Endothelial cell of umbilical vein (primary cell): ENCODE data around the gene BAG5. TPM values are rescaled to one million over a fixed set of nuclear protein-coding genes. Genes with fewer than 3 reads are reported as not detected.

Experiments
- BruUV-seq: library from RNA; stranded (reverse); fragments of 400-500 nt; replicated peaks from 2 replicates; lab custom pipeline; 2021; lab: Mats Ljungman, UMichigan
- CTCF ChIA-PET: fragments of 300-600, 350-600 bp; sonication (Branson Sonifier 250); formaldehyde crosslinking; loops from one replicate; lab custom pipeline; 2021; ENCODE audit warnings: antibody characterized with exemption, inconsistent platforms; lab: Charles Lee
- POLR2A ChIA-PET: fragments of 300-600, 350-600 bp; sonication (Branson Sonifier 250); formaldehyde crosslinking; loops from one replicate; lab custom pipeline; 2021; ENCODE audit warnings: antibody characterized with exemption, inconsistent platforms; lab: Charles Lee
- DNase-seq: peaks from one replicate; pipeline ENCODE4 v3.0.0-alpha.2; 2011; ENCODE audit warnings: low read depth, low spot score
- FAIRE-seq: peaks from 2 replicates; lab custom pipeline; 2011; peaks lifted over from hg19 to GRCh38; lab: Jason Lieb, UNC
- H2AFZ ChIP-seq: 2 replicates; pipeline ENCODE4 v1.6.0; 2012; ENCODE audit warnings: low read depth, low read length, control low read depth, inconsistent platforms
- H3K27ac ChIP-seq: 2 replicates; pipeline ENCODE4 v1.5.1; 2011; ENCODE audit warnings: low read depth, mild to moderate bottlenecking, control low read depth, low read length, moderate library complexity; ENCODE audit not compliant: insufficient read depth
- H3K27me3 ChIP-seq, 2 experiments: 2 replicates each; pipeline versions ENCODE4 v1.6.0 to v1.6.1; 2011; ENCODE audit warnings: low read length in 2 of 2, mixed read lengths in 1 of 2; ENCODE audit not compliant: control insufficient read depth in 2 of 2, insufficient read depth in 2 of 2
- H3K36me3 ChIP-seq, 2 experiments: 2 replicates in 1 of 2; 3 replicates in 1 of 2; pipeline ENCODE4 v1.5.1; 2011; ENCODE audit warnings: low read length in 2 of 2, mild to moderate bottlenecking in 1 of 2, moderate library complexity in 1 of 2; ENCODE audit not compliant: control insufficient read depth in 2 of 2, insufficient read depth in 2 of 2; ENCODE audit errors: extremely low read depth in 1 of 2
- H3K4me1 ChIP-seq: 3 replicates; pipeline ENCODE4 v1.5.1; 2011; ENCODE audit warnings: mild to moderate bottlenecking, low read length; ENCODE audit not compliant: control insufficient read depth, insufficient read depth; ENCODE audit errors: extremely low read depth
- H3K4me2 ChIP-seq: 2 replicates; pipeline ENCODE4 v1.6.1; 2011; ENCODE audit warnings: low read length, control low read depth, mixed read lengths; ENCODE audit not compliant: insufficient read depth
- H3K4me3 ChIP-seq, 3 experiments: fragments of 200-600 bp in 1 of 3; sonication (generic), shearing (Covaris generic) in 1 of 3; replicated peaks in 1 of 3; 2 replicates each; pipeline ENCODE4 v1.5.1; 2011 to 2016; ENCODE audit warnings: control low read depth in 3 of 3, low read length in 3 of 3, mild to moderate bottlenecking in 2 of 3, inconsistent platforms in 1 of 3, low read depth in 1 of 3, moderate library complexity in 1 of 3; ENCODE audit not compliant: insufficient read depth in 1 of 3
- H3K79me2 ChIP-seq: 2 replicates; pipeline ENCODE4 v1.6.0; 2012; ENCODE audit warnings: low read length, inconsistent platforms; ENCODE audit not compliant: control insufficient read depth, insufficient read depth
- H3K9ac ChIP-seq: replicated peaks from 2 replicates; pipeline ENCODE3; 2011; ENCODE audit warnings: low read length, control low read depth; ENCODE audit not compliant: insufficient read depth; ENCODE audit errors: extremely low read depth
- H3K9me1 ChIP-seq: replicated peaks from 3 replicates; pipeline ENCODE4 v1.6.0; 2011; ENCODE audit warnings: mild to moderate bottlenecking, low read length; ENCODE audit not compliant: control insufficient read depth, insufficient read depth; ENCODE audit errors: extremely low read depth
- H3K9me3 ChIP-seq: replicated peaks from 2 replicates; pipeline ENCODE4 v1.5.1; 2012; ENCODE audit warnings: low read length, inconsistent platforms; ENCODE audit not compliant: control insufficient read depth, insufficient read depth
- H4K20me1 ChIP-seq: replicated peaks from 2 replicates; pipeline ENCODE3; 2011; ENCODE audit warnings: mild to moderate bottlenecking, low read length; ENCODE audit not compliant: control insufficient read depth, insufficient read depth; ENCODE audit errors: extremely low read depth
- EZH2 ChIP-seq: IDR thresholded peaks from 2 replicates; pipeline ENCODE4 v1.6.1; 2012; ENCODE audit warnings: borderline replicate concordance, low read depth, mild to moderate bottlenecking, moderate library complexity, low read length, inconsistent platforms; ENCODE audit not compliant: severe bottlenecking
- FOS ChIP-seq: IDR thresholded peaks from 2 replicates; pipeline ENCODE4 v1.6.1; 2011; ENCODE audit warnings: mild to moderate bottlenecking, low read length, moderate library complexity, borderline replicate concordance; ENCODE audit not compliant: insufficient read depth
- GATA2 ChIP-seq: IDR thresholded peaks from 2 replicates; pipeline ENCODE4 v1.7.0; 2011; ENCODE audit warnings: low read depth, mild to moderate bottlenecking, moderate library complexity, mixed read lengths, low read length; ENCODE audit not compliant: insufficient read length, insufficient read depth
- MYC ChIP-seq: IDR thresholded peaks from one replicate; pipeline ENCODE4 v1.6.1; 2011; ENCODE audit warnings: mild to moderate bottlenecking, low read depth, low read length
- dilution Hi-C: fragments of 300-500 bp; cut with MboI; formaldehyde crosslinking; loops from one replicate; pipeline ENCODE4 v1.15.0; 2019; ENCODE audit warnings: low sequenced_read_pairs; ENCODE audit not compliant: extremely low pct_ligation_motif_present
- intact Hi-C: fragments of 100-400 bp; cut with micrococcal nuclease; formaldehyde crosslinking; loops from one replicate; pipeline ENCODE4 v1.10.0; 2022
- polyA plus RNA-seq, 4 experiments: library from polyadenylated mRNA; depleted of rRNA in 3 of 4; stranded (reverse) in 3 of 4; unstranded in 1 of 4; fragments of >200 nt; gene quantifications; 2 replicates each; pipeline versions ENCODE4 v1.2.1 to v1.2.3, GENCODE V29; 2011 to 2012; ENCODE audit warnings: missing spikeins in 1 of 4
- total RNA-seq: library from RNA; stranded (reverse); gene quantifications from 2 replicates; pipeline ENCODE4 v1.2.3, GENCODE V29; 2021

BAG5 gene
- total and polyA plus RNA-seq, 2 donors (not counting 3 experiments of a cell fraction or from before 2014, with no cell fraction given): 6.3 to 32.5 TPM

DNA sequence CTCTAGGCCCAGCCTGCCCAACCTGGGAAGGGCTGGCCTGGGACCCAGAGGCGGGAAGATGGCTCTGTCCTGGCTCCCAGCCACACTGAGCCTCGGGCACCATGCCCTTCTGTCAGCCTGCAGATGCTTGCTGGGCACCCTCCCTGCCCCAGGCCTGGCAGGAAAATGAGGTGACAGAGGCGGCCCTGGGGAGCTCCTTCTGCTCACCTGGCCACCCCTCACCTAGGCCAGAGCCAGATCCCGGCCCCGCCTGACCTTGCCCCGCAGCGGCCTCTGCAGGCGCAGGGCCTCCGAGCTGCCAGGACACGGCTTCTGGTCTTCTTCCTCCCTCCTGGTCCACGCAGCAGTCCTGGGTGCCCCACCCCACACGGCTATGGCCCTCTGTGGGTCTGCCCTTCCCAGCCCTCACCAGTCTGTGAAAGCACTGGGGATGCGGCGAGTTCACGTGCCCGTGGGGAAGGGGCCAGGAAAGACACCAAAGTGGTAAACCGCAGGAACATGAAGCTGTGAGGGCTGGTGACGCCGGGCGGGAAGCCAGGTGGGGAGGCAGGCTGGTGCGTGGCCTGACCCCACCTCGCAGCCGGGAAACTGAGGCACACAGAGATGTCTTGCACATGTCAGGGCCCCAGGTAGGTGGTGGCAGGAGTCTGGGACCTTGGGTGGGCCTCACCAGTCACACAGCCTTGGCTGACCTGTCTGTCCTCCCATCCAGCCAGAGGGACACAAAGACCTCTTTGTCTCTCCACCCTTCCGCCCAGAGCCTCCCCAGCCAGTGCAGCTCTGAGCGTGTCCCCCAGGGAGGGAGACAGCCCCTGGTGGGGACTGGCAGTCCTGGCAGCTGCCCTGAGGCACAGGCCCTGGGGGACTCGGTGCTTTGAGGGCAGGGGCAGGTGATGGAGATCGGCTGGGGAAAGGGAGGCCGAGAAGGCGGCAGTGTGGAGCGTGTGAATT lies 12.8 kb downstream of the BAG5 start:
- H3K4me1 ChIP-seq: no peaks in the 10 kb centered on the region
- no peaks in the 10 kb centered on the region for H3K36me3 ChIP-seq
- DNase-seq (no peak), FAIRE-seq (no peak)
- no peak overlapping the region for H3K9ac ChIP-seq
- H2AFZ ChIP-seq: no peak overlapping the region
- H3K27me3 ChIP-seq: no peaks in the 10 kb centered on the region
- no peak overlapping the region for H3K27ac ChIP-seq
- ChIA-PET CTCF (interaction anchor here (1.5 to 14.4 kb wide), 4 partner anchors 12 to 50 kb away, joined by 3 to 209 read pairs (median 16); partner anchors contain the start of gene CKB), POLR2A (no interaction called here)
- intact Hi-C loops: no loop called here
- BruUV-seq: no TSS peak
- no peak overlapping the region for H3K4me3 ChIP-seq
- no peaks in the 10 kb centered on the region for H3K79me2 ChIP-seq
- H4K20me1 ChIP-seq: no peaks in the 10 kb centered on the region
- no peaks in the 10 kb centered on the region for H3K9me3 ChIP-seq
- dilution Hi-C loops: no loop called here
- TF ChIP-seq EZH2 (no peak), GATA2 (no peak), MYC (no peak), FOS (no peak)
- H3K9me1 ChIP-seq: no peaks in the 10 kb centered on the region
- no peak overlapping the region for H3K4me2 ChIP-seq
